Peyer's patch (tissue), 4 donors: ENCODE data around the gene NET1.

ENCODE experiments used
- CTCF ChIP-seq, 6 experiments: fragments of 450-650 bp in 4 of 6; fragments of 200-600 bp in 2 of 6; sonication (generic) in 1 of 6; IDR thresholded peaks; one replicate each; pipeline ENCODE4 v1.5.1; 2017 to 2019; ENCODE audit warnings: antibody characterized with exemption in 6 of 6, mild to moderate bottlenecking in 3 of 6, moderate library complexity in 1 of 6
- POLR2A ChIP-seq, 2 donors: fragments of 450-650 bp; IDR thresholded peaks; one replicate each; pipeline ENCODE4 v1.5.1; 2017; ENCODE audit warnings: antibody characterized with exemption in 2 of 2, mild to moderate bottlenecking in 2 of 2, moderate library complexity in 2 of 2

- no peak for TF ChIP-seq POLR2A (IDR thresholded peaks at IDR 0.05)
- no peak for TF ChIP-seq CTCF (IDR thresholded peaks at IDR 0.05)
Observed at GRCh38 chr10:5447056-5447455, 34.7 kb downstream of the NET1 start.
